Measurements from ENCODE around the gene NGEF.
"Not testable (repeated sequence)": the region's sequence is repeated elsewhere in the genome, so short reads cannot be mapped to it uniquely, and the experiment has no call there.

GRCh38 chr2:232906867-232907717 is 106.0 kb downstream of the NGEF start:
- TF ChIP-seq, protein P1, sequence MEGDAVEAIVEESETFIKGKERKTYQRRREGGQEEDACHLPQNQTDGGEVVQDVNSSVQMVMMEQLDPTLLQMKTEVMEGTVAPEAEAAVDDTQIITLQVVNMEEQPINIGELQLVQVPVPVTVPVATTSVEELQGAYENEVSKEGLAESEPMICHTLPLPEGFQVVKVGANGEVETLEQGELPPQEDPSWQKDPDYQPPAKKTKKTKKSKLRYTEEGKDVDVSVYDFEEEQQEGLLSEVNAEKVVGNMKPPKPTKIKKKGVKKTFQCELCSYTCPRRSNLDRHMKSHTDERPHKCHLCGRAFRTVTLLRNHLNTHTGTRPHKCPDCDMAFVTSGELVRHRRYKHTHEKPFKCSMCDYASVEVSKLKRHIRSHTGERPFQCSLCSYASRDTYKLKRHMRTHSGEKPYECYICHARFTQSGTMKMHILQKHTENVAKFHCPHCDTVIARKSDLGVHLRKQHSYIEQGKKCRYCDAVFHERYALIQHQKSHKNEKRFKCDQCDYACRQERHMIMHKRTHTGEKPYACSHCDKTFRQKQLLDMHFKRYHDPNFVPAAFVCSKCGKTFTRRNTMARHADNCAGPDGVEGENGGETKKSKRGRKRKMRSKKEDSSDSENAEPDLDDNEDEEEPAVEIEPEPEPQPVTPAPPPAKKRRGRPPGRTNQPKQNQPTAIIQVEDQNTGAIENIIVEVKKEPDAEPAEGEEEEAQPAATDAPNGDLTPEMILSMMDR (IDR thresholded peaks at IDR 0.05), result not testable (repeated sequence)
- TF ChIP-seq POLR2A, EP300, POLR2AphosphoS5 (IDR thresholded peaks at IDR 0.05): not testable (repeated sequence)
